GM21447 (cell line): Measurements from ENCODE around the gene TMEM14A.
A peak's percentile ranks its signal among the peaks of the same experiment; 100 is the strongest.

ENCODE experiments used
- ATAC-seq: cut with Tn5 transposase; IDR thresholded peaks from one replicate; pipeline ENCODE4 v1.9.1; 2021; ENCODE audit not compliant: unreplicated experiment

Gene TMEM14A, protein sequence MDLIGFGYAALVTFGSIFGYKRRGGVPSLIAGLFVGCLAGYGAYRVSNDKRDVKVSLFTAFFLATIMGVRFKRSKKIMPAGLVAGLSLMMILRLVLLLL

DNA sequence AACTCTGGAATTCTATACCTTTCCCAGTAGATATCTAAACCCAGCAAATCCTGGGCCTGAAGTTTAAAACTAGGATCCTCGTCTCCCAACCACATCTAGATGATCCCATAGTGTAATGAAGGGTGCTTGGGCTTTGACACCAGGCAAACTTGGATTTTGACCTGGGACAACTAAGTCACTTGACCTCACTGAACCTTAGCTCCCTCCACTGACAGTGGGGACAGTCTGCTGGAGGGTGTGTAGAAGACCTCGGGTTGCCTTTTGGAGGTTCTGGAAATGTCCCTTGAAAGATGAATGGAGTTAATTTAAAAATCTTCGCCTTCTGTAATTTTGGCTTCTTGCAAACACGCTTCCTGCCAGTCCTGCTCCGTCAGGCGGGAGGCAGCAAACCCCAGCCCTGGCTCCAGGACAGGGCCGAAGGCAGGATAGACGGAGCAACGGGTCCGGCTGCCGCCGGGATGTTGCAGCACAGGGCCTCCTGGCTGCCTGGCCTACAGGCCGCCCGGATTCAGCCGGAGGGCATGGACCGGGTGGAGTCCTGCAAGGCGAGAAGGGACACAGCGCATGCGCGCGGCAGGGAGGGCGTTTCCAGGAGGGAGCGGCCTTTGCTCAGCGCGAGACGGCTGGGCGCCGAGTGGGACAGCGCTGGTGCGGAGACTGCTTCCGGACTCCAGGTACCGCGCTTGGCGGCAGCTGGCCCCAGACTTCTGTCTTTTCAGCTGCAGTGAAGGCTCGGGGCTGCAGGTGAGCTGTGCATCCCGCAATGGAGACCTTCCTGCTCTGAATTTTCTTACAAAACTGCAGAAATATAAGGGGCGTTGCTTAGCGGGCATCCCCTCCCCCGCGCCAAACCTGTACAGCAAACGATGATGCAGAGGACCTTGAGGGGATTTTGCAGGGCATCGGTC, at the start of gene TMEM14A:
Gene TMEM14A (plus strand): TSS at position 612 of the 908 bp plus-strand sequence. CDS start 5,990 bp downstream, outside the sequence.
- ATAC-seq, result peak; percentile 98

DNA sequence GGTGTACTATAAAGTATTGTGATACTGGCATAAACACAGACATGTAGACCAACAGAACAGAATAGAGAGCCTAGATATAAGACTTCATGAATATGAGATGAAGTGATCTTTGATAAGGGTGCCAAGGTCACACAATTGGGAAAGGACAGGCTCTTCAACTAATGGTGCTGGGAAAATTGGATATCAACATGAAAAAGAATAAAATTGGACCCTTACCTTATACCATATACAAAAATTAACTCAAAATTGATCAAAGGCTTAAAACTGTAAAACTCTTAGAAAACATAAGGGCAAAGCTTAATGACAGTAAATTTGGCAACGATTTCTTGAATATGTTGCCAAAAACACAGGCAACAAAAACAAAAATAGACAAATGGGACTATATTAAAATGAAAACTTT, 49.3 kb upstream of the TMEM14A start:
- no peak for ATAC-seq

DNA sequence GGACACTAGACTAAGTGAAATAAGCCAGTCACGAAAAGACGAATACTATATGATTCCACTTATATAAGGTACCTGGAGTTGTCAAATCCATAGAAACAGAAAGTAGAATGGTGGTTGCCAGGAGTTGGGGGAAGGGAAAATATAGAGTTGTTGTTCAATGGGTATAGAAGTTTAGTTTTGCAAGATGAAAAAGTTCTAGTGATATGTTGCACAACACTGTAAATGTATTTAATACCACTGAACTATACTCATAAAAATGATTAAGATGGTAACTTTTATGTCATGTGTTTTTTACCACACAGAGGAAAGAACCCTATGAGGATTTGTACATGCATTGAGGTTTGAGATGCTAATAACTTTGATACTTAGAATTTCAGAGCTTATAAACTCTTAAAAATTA, 48.1 kb upstream of the TMEM14A start:
- ATAC-seq, result no peak

DNA sequence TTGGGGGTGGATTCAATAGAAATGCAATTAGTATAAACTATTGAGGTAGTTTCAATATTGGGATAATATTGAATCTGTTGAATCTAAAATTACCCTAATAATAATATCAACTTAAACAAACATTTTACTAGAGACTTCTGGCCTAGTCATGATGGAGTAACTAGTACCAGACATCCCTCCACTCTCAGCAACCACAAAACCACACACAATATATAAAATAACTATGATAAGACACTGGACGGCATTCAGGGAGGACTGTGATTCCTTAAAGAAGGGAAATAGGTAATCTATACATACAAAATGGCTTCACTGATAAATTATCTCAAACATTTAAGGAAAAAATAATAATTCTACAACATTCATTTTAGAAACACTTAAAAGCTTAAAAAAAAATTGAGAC, 38.9 kb upstream of the TMEM14A start:
- no peak for ATAC-seq

DNA sequence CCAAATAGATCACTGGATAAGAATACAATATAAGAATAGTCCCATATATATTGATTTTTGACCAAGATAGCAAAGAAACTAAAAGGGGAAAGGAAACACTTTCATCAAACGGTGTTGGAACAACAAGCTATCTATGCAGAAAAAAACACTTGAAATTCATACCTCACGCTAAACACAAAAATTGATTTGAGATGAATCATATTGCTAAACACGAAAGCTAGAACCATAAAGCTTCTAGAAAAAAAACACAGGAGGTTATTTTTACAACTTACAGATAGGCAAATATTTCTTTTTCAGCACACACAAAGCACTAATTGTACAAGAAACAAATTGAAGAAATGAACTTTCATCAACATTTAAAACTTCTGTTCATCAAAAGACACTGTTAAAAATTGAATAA, 36.7 kb upstream of the TMEM14A start:
- ATAC-seq, result no peak

DNA sequence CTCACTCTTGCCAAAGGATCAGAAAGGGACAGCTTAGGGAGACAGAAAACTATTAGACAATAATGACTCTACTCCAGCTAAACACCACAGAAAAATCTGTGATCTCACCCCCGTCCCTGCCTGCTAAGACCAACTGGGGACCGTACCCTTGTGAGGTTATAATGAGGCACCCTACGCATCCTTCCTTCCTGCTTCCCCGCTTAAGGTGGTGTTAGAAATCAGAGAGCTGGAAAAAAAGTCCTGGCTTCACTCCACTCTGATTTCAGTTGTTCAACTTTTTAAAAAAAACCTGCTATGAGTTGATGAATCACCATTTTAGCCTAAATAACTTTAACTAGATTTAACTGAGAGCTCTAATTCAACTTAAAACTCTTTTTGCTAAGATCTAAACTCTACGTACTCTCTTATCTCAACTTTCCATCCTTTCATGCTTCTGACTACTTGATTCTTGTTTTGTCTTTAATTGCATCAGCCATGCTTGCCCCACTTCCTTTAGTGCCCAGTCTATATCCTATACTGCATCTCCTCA, 35.8 kb upstream of the TMEM14A start:
- ATAC-seq, result no peak

DNA sequence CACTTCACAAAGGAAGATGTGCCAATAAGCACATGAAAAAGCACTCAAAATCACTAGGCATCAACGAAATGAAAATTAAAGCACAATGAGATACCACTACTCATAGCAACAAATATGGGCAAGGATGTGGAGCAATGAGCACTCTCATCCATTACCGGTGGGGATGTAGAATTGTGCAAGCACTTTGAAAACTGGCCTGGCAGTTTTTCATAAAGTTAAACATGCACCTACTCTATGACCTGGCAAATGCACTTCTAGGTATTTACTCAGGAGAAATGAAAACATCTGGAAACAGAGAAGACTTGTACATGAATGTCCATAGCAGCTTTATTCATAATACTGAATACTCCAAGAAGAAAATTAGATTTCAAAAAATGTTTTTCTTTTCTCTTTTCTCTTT, 34.1 kb upstream of the TMEM14A start:
- ATAC-seq, result no peak

DNA sequence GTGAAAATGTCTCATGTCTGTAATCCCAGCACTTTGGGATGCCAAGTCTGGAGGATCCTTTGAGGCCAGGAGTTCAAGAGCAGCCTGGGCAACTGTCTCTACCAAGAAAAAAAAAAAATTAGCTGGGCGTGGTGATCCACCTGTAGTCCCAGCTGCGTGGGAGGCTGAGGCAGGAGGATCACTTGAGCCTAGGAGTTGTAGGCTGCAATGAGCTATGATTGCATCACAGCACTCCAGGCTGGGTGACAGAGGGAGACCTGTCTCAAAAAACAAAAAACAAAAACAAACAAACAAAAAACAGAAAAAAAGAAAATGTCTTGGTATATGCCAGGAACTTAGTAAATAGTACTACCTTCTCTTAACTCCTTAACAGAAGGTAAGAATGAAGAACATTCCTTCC, 31.4 kb upstream of the TMEM14A start:
- ATAC-seq, result no peak

DNA sequence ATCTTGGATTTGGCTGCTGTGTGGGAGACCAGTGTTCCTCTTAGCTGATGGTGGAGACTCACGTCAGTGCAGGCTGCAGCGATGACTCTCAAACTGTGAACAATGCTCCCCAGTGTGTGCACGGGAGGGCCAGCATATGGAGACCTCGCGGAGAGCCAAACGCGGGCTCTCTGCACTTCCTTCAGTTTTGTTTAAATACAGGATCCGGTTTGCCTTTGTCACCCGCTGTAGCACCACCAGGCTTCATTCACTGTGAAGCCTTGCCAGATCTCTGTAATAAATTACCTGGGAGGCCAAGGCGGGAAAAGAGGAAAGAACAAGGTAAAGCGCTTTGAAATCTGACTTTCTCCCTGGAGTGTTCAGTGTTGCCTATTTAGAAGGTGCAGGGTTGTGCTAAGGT, 30.7 kb upstream of the TMEM14A start:
- no peak for ATAC-seq

DNA sequence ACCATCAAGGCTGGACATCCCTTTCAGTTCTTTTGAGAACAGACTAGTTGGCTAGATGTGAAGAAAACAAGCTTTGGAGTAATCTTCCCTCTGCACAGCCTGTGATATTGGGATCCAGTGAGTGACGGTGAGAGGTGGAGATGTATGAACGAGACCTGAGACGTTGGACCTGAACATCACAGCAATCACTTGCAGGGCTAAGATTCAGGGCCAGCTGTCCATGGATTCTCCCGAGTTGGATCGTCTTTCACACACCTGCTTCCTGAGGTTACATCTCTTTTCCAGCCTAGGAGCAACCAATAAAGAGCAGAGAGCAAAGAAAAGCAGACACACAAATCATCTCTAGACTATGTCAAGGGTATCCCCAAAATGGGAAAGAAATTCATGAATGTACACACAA, 30.0 kb upstream of the TMEM14A start:
- ATAC-seq, result no peak

DNA sequence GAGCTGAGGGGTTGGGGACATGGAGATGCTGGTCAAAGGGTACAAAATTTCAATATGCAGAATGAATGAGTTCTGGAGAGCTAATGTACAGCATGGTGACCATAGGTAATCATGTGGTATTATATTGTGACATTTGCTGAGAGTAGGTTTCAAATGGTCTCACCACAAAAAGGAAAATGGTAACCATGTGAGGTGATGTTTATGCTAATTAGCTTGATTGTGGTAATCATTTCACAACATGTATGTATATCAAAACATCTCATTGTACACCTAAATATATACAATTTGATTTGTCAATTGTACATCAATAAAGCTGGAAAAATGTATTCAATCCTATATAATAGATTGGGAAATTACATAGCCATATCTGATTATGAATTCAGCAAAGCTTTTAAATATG, 29.5 kb upstream of the TMEM14A start:
- ATAC-seq, result no peak

DNA sequence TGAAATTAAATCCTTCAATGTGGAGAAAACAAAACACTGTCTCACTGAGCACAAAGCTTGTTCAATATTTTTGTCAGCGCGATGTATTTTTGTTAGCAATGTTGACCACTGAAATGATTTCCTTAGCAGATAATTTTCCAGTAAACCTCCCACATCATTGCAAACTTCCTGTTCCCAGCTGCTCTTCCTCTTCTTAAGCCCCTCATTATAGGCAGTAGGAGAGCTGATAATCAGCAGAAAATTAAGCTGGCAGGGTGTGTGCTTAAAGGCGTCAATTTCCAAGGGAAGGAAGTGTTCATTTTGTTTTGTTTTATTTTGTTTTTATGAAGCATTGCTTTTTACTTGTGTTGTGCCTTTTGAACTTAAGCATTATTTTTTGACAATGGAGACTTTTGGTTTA, 29.1 kb upstream of the TMEM14A start:
- ATAC-seq, result no peak

DNA sequence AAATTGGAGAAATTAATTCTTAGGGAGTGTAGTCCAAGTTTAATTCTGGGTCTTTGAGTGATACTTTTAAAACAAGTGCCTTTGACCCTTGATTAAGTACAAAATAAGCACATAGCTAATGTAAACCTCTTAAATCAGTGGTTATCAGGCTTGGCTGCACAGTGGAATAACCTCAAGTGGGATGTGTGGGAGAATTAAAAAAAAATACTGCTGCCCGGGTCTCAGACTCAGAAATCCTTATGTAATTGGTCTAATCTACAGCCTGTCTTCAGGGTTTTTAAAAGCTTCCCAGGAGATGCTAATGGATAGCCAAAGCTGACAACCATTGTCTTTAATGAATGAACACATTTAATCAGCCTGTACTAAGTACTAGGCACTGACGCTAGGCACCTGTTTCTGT, 28.5 kb upstream of the TMEM14A start:
- ATAC-seq, result no peak

DNA sequence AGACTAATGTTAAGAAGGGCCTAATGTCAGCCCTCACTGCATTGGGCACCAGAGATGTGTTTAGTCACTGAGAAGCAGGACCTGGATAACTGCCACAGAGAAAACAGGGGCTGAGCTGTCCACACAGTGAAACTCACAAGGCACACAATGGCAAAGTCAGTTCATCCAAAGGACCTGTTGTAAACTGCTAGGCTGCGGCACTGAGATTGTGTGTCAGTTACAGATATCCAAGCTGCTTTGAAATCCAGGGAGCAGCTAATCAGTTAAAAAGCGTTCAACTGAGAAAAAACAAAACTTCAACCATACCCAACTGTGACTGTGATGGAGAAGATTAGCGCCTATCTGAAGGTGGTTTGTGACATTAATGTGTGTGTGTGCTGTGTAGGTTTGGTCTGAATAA, 27.8 kb upstream of the TMEM14A start:
- no peak for ATAC-seq

DNA sequence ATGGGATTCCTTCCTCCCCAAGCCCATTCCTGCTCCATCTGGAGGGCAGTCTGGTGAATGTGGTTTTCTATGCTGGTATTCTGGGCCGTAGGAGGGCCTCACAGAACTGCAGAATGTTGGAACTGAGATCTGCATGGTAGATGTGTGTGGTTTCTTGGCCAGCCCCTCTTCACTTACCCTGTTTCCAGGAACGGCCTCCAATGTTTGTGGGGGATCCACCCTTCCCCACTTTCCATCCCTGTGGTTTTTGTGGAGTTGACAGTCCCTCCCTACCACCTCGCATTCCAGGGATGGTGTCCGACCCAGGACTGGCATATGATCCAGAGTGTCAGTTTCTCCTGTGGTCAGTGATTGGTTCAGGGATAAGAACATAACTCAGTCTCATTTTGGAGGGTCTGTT, 26.7 kb upstream of the TMEM14A start:
- no peak for ATAC-seq

DNA sequence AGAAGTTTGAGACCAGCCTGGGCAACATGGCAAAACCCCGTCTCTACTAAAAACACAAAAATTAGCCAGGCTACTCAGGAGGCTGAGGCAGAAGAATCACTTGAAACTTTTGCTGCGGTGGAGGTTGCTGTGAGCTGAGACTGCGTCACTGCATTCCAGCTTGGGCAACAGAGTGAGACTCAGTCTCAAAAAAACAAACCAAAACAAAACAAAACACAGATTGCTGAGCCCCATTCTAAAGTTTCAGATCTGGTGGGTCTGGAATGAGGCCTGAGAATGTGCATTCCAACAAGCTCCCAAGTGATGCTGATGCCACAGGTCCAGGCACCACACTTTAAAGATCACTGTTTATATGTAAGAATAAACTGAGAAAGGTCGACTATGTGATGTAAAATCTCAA, 24.9 kb upstream of the TMEM14A start:
- ATAC-seq, result no peak

DNA sequence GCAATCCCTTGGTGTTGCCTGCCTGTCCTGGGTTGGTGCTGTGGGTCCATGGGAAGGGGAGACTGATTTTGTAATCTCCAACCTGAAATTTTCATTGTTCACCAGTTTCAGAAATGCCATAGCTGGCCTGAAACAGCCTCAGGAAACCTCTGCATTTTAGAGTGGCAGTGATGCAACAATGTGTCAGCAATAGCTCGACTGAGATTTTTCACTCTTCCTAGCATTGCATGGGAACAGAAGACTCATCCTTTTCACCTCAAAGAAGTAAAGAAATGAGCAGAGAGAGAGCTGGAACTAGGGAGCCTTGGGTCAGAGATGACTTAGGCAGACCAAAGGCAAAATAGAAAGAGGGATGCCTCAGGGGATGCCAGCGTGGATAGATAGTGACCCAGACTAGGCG, 23.7 kb upstream of the TMEM14A start:
- ATAC-seq, result no peak

DNA sequence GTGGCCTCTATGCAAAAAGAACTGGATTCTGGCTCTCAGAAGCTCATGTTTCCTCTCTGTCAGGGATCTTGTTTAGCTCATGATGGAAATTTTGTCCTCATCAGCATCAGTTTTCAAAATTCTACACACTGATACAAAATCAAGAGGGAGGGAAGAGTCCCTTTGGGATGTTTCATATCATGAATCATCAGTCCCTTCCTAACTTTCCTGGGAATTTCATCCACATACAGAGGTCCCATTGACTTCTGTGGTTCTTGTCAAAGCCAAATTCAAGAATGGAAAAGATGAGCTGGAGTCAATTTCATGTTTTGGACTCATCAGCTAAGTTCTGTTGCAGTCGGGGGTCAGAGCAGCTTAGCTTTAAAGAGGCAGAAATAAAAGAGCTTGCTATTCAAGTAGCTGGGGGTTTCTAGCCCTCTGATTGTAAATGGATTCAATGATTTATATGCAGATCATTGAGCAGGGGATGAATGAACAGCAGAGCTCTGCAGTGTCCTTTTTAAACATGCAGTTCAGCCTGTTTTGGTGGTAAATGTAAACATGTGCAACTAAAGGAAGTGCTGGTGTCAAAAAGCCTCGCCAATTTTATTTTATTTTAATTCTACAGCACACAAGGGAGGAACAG, 21.3 kb upstream of the TMEM14A start:
- no peak for ATAC-seq

DNA sequence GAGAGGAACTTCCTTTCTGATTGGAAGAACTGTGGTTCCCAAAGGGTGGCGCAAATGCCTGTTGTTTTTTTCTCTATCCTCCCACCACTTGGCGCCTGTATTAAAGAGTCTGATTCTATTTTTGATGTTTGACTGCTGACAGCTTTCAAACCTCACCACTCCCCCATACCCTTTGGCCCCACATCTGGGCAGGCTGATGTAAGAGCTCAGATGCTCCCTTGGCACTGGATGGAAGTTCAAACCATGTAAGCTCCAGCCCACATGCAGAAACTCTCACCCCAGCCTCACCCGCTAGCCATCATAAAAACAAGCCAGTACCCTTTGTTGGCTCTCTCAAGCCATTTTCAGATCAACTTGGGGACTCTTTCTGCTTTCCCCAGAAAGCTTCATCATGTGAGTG, 20.0 kb upstream of the TMEM14A start:
- ATAC-seq, result no peak

DNA sequence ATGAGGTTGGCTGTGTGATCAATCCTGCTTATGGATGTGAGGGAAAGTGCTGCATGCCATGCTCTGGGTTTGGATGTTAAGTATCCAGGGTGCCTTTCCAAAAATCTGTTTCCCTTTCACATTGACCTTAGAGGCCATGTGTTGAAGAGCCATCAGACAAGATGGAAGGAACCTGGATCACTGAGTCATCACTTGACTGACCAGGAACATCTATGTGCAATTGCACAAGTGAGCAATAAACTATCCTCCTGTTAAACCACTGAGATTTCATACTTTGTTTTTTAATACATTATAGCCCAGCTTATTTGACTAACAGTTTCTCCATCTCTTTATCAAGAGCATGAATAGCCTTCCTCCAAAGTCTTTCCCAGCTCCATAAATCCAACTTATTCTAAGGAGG, 17.8 kb upstream of the TMEM14A start:
- no peak for ATAC-seq

DNA sequence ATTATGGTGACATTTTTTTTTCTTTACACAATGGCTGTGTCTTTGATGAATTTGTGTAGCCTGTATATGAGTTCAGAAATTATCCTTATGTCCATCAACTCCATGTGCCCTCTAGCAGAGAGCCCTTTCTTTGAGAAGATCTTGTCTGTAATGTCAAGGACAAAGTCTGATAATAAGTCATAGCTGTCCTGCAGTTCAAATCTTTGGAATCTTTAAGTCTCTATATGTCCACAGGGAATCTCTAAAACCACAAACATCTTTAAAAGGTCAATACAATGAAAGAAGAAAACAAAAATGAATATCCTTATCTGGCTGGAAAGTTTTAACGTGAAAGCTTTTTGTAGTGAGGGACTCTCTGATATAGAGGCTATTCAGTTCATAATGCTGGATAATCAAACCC, 16.9 kb upstream of the TMEM14A start:
- ATAC-seq, result no peak

DNA sequence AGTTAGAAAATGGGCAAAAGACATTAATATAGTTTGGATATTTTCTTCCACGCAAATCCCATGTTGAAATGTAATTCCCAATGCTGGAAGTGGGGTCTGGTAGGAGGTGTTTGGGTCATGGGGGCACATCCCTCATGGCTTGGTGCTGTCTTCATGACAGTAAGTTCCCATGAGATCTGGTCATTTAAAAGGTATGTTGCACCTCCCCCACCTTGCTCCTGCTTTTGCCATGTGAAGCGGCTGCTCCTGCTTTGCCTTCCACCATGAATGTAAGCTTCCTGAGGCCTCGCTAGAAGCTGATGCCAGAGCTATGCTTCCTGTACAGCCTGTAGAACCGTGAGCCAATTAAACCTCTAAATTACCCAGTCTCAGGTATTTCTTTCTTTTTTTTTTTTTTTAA, 16.3 kb upstream of the TMEM14A start:
- ATAC-seq, result no peak
